DOHH2 (cell line): ENCODE measurements around the gene OR9Q1.

Experiments used
- CTCF ChIP-seq: fragments of 200-600 bp; sonication (generic); IDR thresholded peaks from one replicate; pipeline ENCODE4 v1.5.1; 2014; ENCODE audit warnings: antibody characterized with exemption, mild to moderate bottlenecking, low read depth, low read length; ENCODE audit not compliant: poor library complexity, severe bottlenecking
- EZH2phosphoT487 ChIP-seq: fragments of 200-600 bp; sonication (generic); IDR thresholded peaks from 2 replicates; pipeline ENCODE4 v1.6.1; 2017; ENCODE audit warnings: borderline replicate concordance, mild to moderate bottlenecking, antibody characterized with exemption, low read length, moderate library complexity, mixed read lengths

GRCh38 chr11:58003591-58003990, 20.1 kb upstream of the OR9Q1 start:
- no peak for TF ChIP-seq EZH2phosphoT487
- TF ChIP-seq CTCF: no peak
